ENCODE measurements around the gene LMTK2.

The LMTK2 gene

GRCh38 chr7:98149116-98149692 lies 42.5 kb downstream of the LMTK2 start:
- Histone ChIP-seq H3K4me1 (ENCODE audit: insufficient read depth, low read length, poor library complexity, severe bottlenecking) (no peaks in the 10 kb centered on the region), H4K20me1 (ENCODE audit: insufficient read depth, low read length, poor library complexity, severe bottlenecking) (no peaks in the 10 kb centered on the region), H3K79me2 (ENCODE audit: insufficient read depth, low read length) (no peaks in the 10 kb centered on the region), H3K4me2 (ENCODE audit: low read depth, low read length, poor library complexity, severe bottlenecking) (no peak overlapping the region), H3K9ac (ENCODE audit: low read depth, low read length, poor library complexity, severe bottlenecking) (no peak overlapping the region), H3K27me3 (ENCODE audit: insufficient read depth, low read length, poor library complexity, severe bottlenecking) (no peaks in the 10 kb centered on the region), H3K36me3 (ENCODE audit: insufficient read depth, low read length) (peaks cover 17% of the 10 kb centered on the region), H3K4me3 (ENCODE audit: low read length, poor library complexity, severe bottlenecking) (no peak overlapping the region), H2AFZ (ENCODE audit: low read length) (no peak overlapping the region), H3K9me2 (replicated peaks; ENCODE audit: low read depth, low read length) (no peaks in the 10 kb centered on the region), H3F3A (ENCODE audit: low read depth) (no peaks in the 10 kb centered on the region), H3K9me3 (ENCODE audit: insufficient read depth, low read depth, low read length) (no peaks in the 10 kb centered on the region)
- TF ChIP-seq EZH2phosphoT487 (IDR thresholded peaks at IDR 0.05; ENCODE audit: borderline replicate concordance), result no peak
- no peak for TF ChIP-seq CTCF (conservative IDR thresholded peaks at IDR 0.05; ENCODE audit: low read length)

- Histone ChIP-seq H3K9ac (ENCODE audit: low read depth, low read length, poor library complexity, severe bottlenecking) (no peak overlapping the region), H4K20me1 (ENCODE audit: insufficient read depth, low read length, poor library complexity, severe bottlenecking) (no peaks in the 10 kb centered on the region), H3K36me3 (ENCODE audit: insufficient read depth, low read length) (peaks cover 36% of the 10 kb centered on the region), H3K27me3 (ENCODE audit: insufficient read depth, low read length, poor library complexity, severe bottlenecking) (no peaks in the 10 kb centered on the region), H3K4me2 (ENCODE audit: low read depth, low read length, poor library complexity, severe bottlenecking) (no peak overlapping the region), H2AFZ (ENCODE audit: low read length) (no peak overlapping the region), H3K9me3 (ENCODE audit: insufficient read depth, low read depth, low read length) (no peaks in the 10 kb centered on the region), H3F3A (ENCODE audit: low read depth) (no peaks in the 10 kb centered on the region), H3K79me2 (ENCODE audit: insufficient read depth, low read length) (no peaks in the 10 kb centered on the region), H3K4me1 (ENCODE audit: insufficient read depth, low read length, poor library complexity, severe bottlenecking) (no peaks in the 10 kb centered on the region), H3K4me3 (ENCODE audit: low read length, poor library complexity, severe bottlenecking) (no peak overlapping the region), H3K9me2 (replicated peaks; ENCODE audit: low read depth, low read length) (no peaks in the 10 kb centered on the region)
- TF ChIP-seq CTCF (conservative IDR thresholded peaks at IDR 0.05; ENCODE audit: low read length), result no peak
- no peak for TF ChIP-seq EZH2phosphoT487 (IDR thresholded peaks at IDR 0.05; ENCODE audit: borderline replicate concordance)
Measured at GRCh38 chr7:98151884-98152283, 45.2 kb downstream of the LMTK2 start.

GRCh38 chr7:98156700-98157099 lies 50.0 kb downstream of the LMTK2 start:
- Histone ChIP-seq H3K4me3 (ENCODE audit: low read length, poor library complexity, severe bottlenecking) (no peak overlapping the region), H3F3A (ENCODE audit: low read depth) (no peaks in the 10 kb centered on the region), H3K4me1 (ENCODE audit: insufficient read depth, low read length, poor library complexity, severe bottlenecking) (no peaks in the 10 kb centered on the region), H3K79me2 (ENCODE audit: insufficient read depth, low read length) (no peaks in the 10 kb centered on the region), H3K9me3 (ENCODE audit: insufficient read depth, low read depth, low read length) (no peaks in the 10 kb centered on the region), H4K20me1 (ENCODE audit: insufficient read depth, low read length, poor library complexity, severe bottlenecking) (no peaks in the 10 kb centered on the region), H3K27me3 (ENCODE audit: insufficient read depth, low read length, poor library complexity, severe bottlenecking) (no peaks in the 10 kb centered on the region), H3K9ac (ENCODE audit: low read depth, low read length, poor library complexity, severe bottlenecking) (no peak overlapping the region), H2AFZ (ENCODE audit: low read length) (no peak overlapping the region), H3K9me2 (replicated peaks; ENCODE audit: low read depth, low read length) (no peaks in the 10 kb centered on the region), H3K36me3 (ENCODE audit: insufficient read depth, low read length) (peaks cover 45% of the 10 kb centered on the region), H3K4me2 (ENCODE audit: low read depth, low read length, poor library complexity, severe bottlenecking) (no peak overlapping the region)
- TF ChIP-seq CTCF (conservative IDR thresholded peaks at IDR 0.05; ENCODE audit: low read length) (no peak), EZH2phosphoT487 (IDR thresholded peaks at IDR 0.05; ENCODE audit: borderline replicate concordance) (no peak)

Measured in Loucy (cell line).